Mesodermal cell (in vitro differentiated cells): ENCODE data around the gene PWWP2B.

Experiments used
- H3K27ac ChIP-seq: 2 replicates; pipeline ENCODE4 v1.7.0; 2013; ENCODE audit warnings: mild to moderate bottlenecking, low read depth, low read length, moderate library complexity; ENCODE audit not compliant: severe bottlenecking
- H3K36me3 ChIP-seq: 2 replicates; pipeline ENCODE4 v1.7.1; 2013; ENCODE audit warnings: mild to moderate bottlenecking, low read length, moderate library complexity; ENCODE audit not compliant: control insufficient read depth, insufficient read depth
- H3K4me1 ChIP-seq: one replicate; pipeline ENCODE4 v1.7.1; 2013; ENCODE audit warnings: mild to moderate bottlenecking, low read length; ENCODE audit not compliant: insufficient read depth, control insufficient read depth, poor library complexity, severe bottlenecking
- H3K4me3 ChIP-seq: 2 replicates; pipeline ENCODE4 v1.7.0; 2013; ENCODE audit warnings: low read length, control low read depth, mild to moderate bottlenecking; ENCODE audit not compliant: insufficient read depth, poor library complexity, severe bottlenecking; ENCODE audit errors: extremely low read depth
- H3K9me3 ChIP-seq: 2 replicates; pipeline ENCODE4 v1.7.1; 2013; ENCODE audit warnings: mild to moderate bottlenecking, low read length, moderate library complexity; ENCODE audit not compliant: control insufficient read depth
- WGBS, 2 experiments: methylation state at CpG; one replicate each; pipeline ENCODE4 v1.1.5; 2013; ENCODE audit warnings: missing lambda C conversion rate in 2 of 2; ENCODE audit not compliant: insufficient coverage in 2 of 2; 5-methylcytosine and 5-hydroxymethylcytosine counted together

PWWP2B gene

DNA sequence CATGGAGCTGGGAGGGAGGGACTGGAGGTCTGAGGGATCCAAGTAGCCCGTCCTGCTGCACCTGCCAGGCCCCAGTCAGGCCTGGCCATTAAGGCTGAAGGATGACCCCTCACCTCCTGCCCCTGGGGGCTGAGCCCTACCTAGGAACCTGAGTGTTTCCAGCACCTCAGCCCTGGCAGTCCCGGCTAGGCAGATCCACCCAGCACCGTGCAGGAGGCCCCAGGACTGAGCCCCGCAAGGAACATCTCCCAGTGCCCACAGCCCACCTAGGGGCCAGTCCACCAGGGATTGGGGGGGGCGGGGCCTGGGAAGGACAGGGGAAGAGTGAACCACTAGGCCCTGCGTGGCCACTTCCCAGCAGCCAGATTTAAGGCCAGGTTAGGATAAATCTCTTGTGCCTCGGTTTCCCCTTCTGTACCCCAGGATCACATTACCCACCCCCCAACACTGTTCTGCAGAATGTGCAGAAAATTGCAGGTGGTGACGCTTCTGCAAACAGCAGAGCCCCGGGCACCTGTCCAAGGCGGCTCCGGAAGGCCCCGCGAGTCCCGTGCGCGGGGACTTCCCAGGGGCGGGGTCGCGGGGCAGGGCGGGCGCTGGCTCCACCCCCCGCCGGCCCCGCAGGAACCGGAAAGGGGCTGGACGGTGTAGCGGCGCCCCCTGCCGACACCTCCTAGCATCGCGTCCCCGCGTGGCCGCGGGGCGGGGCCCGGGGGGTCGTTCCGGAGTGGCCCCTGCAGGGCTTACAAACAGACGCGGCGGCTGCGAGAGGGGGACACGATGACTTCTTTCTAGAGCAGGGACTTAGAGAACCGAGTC lies 55.9 kb downstream of the PWWP2B start:
- H3K4me3 ChIP-seq, result peak overlapping the region; percentile 5
- no peaks in the 10 kb centered on the region for H3K36me3 ChIP-seq
- WGBS, 2 experiments, result 4 to 10% methylated on average over 39 to 42 of the region's 45 CpGs
- H3K4me1 ChIP-seq, result peaks cover 6% of the 10 kb centered on the region
- H3K27ac ChIP-seq, result no peak overlapping the region
- no peaks in the 10 kb centered on the region for H3K9me3 ChIP-seq

DNA sequence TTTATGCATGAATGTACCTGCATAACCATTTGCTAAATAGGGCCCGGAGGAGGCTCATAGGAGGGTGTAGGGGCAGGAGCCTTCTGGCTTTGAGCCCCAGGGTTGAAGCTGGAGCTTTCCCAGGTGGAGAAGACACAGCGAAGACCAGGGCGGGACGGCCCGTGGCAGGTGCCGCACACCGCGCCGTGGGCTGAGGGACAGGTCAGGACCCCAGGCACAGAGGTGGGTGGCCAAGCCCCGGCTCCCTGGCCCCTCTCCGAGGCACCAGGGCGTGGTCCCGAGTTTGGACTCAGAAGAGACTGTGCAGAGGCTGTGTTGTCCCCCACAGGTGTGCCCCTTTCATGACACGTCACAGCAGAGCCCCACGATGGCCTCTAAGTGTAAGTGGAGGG lies 56.5 kb downstream of the PWWP2B start:
- 71 to 75% methylated on average over 14 to 15 of the region's 15 CpGs for WGBS, 2 experiments
- peaks cover 3% of the 10 kb centered on the region for H3K4me1 ChIP-seq
- H3K9me3 ChIP-seq, result no peaks in the 10 kb centered on the region
- H3K36me3 ChIP-seq, result no peaks in the 10 kb centered on the region
- no peak overlapping the region for H3K4me3 ChIP-seq
- H3K27ac ChIP-seq, result no peak overlapping the region

DNA sequence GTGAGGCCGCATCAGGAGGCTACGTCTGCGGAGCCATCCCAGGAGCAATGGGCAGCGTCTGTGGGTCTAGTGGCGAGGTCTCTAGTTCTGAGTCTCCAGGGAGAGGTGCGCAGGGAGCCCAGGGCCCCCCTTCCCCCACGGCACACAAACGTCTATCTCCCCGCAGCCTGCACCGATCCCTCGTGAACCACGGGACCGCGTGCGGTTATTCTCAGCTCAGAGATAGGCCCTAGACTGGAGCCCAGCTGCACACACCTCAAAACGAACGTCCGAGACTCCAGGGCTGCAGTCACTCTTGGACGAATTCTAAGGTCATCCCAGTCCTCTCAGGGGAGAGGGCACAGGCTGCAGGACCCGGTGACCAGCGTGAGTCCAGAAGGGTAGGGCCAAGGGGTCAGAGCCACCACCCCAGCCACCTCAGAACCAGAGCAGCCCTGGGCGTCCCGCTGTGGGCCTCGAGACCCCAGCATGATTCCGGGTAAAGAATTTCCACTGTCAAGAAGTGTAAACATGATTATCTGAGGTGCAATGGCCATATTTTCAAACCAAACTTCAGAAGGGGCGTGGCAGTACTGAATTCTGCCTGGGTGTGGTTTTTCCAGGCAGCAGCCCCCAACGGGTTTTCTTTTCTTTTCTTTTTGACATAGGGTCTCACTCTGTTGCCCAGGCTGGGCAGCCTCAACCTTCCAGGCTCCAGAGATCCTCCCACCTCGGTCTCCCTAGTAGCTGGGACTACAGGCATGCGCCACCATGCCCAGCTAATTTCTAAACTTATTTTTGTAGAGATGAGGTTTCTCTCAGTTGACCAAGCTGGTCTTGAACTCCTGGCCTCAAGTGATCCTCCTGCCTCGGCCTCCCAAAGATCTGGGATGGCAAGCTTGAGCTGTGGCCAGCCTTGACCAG lies 57.5 kb downstream of the PWWP2B start:
- H3K36me3 ChIP-seq, result no peaks in the 10 kb centered on the region
- H3K9me3 ChIP-seq, result no peaks in the 10 kb centered on the region
- no peak overlapping the region for H3K4me3 ChIP-seq
- no peak overlapping the region for H3K27ac ChIP-seq
- peaks cover 3% of the 10 kb centered on the region for H3K4me1 ChIP-seq
- WGBS, 2 experiments, result 91% methylated on average over 24 to 28 of the region's 30 CpGs

DNA sequence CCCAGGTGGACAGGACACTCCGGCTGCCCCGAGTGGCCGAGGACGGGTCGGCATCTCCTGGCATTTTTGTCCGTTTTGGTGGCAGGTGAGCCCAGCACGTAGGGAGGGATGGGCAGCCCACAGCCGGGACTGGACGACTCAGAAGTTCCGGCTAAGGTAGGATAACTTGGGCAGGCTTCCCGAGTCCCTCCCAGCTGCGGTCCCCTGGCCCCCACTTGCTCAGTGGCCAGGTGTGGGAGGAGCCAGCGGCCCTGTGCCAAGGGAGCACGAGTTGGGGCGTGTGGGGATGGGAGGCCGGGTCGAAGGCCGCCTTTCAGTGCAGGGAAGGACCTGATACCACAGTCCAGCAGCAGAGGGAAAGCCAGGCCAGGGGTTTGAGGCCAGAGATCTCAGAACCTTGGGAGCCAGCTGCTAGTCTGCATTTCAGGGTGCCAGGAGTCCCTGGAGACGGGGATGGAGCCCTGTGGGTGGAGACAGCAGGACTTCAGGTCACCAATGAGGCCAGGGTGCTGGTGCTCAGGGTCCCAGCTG lies 58.5 kb downstream of the PWWP2B start:
- no peak overlapping the region for H3K4me3 ChIP-seq
- H3K27ac ChIP-seq, result no peak overlapping the region
- H3K9me3 ChIP-seq, result no peaks in the 10 kb centered on the region
- H3K4me1 ChIP-seq, result peaks cover 3% of the 10 kb centered on the region
- 83 to 94% methylated on average over 16 to 19 of the region's 19 CpGs for WGBS, 2 experiments
- H3K36me3 ChIP-seq, result no peaks in the 10 kb centered on the region

DNA sequence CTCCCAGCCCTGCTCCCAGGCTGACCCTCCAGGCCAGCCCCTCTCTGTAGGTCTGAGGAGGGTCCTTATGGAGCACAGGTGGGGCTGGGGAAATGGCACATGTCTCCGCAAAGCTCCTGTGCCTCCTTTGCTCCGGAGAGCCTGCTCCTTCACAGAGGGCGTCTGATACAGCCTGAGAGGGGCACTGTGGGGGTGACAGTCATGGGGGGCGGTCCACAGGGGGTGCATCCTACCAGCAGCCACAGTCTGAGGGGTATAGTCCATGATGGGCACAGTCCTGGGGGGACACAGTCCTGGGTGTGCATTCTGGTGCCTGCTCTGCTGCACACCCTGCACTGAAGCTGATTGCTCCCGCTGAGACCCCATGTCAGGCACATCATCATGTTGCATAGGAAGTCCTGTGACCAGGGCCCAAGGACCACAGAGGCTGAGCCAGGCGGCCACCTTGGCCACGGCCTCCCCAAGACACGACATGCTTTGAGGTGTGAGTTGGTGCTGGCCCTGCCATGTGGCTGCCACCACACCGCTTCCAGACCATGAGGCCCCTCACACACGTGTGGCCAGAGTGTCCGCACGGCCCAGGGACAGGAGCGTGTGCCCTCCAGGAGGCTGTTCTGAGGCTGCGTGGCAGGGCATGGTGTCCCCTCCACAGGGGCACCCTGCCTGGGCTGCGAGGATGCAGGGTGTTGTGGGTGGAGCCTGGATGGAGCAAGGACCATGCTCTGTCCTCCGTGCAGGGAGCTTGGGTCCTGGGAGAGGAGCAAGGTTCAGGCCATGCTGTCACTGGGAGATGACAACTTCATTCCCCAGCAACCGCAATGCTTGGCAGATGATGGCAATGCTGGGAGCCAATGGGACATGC lies 59.2 kb downstream of the PWWP2B start:
- Histone ChIP-seq H3K27ac (no peak overlapping the region), H3K4me1 (no peaks in the 10 kb centered on the region), H3K9me3 (no peaks in the 10 kb centered on the region), H3K36me3 (no peaks in the 10 kb centered on the region), H3K4me3 (no peak overlapping the region)
- 86 to 92% methylated on average over 13 to 17 of the region's 17 CpGs for WGBS, 2 experiments

DNA sequence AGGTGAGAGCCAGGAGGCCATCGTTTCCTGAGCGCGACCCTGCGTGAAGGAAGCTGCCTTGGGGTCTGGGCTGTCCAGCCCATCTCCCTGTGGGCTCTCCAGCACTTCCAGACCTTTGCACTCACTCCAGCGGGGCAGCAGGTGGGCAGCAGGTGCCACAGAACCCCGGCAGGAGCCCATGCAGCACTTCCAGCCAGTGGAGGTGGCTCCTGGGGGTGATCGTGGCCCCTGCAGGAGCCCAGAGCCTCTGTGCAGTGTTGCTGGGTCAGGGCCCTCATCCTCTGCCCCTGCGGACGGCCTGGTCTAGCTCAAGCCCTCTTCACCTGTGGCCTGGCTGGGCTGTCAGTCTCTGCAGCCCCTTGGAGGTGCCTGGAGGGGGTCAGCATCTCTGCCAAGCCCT lies 59.9 kb downstream of the PWWP2B start:
- Histone ChIP-seq H3K4me3 (no peak overlapping the region), H3K36me3 (no peaks in the 10 kb centered on the region), H3K9me3 (no peaks in the 10 kb centered on the region), H3K27ac (no peak overlapping the region), H3K4me1 (no peaks in the 10 kb centered on the region)
- WGBS, 2 experiments, result 91 to 92% methylated on average over 9 of the region's 9 CpGs

DNA sequence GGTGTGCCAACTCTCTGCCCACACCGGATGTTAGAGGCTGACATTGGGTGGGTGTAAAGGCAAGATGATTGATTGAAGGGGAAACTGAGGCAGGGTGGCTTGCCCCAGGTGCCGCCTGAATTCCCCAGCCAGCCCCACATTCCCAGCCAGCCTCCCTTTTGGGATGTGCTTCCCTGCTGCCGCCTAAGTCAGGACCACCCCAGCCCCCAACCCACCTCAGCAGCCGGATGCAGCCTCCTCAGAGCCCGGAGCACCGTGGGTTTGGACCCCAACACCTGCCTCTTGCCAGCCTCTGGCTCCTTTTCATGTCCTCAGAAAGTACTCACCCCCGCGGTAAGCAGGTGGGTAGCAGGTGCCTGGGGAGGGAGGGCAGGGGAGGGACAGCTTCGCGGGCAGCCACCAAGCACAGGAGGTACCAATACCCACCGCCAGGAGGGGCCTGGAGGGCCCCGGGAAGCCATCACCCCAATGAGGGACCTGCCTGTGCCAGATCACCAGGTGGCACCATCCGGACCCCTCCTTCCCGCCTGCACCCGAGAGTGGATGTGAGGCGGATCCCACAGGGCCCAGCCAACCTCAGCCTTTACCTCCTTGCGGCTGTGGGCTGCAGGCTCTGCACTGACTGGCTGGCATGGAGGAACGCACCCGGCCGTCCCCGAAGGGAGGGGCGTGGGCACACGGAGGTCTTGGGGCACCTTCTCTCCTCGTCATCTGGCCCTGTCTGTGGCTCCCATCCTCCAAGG lies 60.5 kb downstream of the PWWP2B start:
- WGBS, 2 experiments, result 82 to 87% methylated on average over 13 to 17 of the region's 24 CpGs
- Histone ChIP-seq H3K27ac (no peak overlapping the region), H3K4me3 (no peak overlapping the region), H3K4me1 (no peaks in the 10 kb centered on the region), H3K9me3 (no peaks in the 10 kb centered on the region), H3K36me3 (no peaks in the 10 kb centered on the region)

DNA sequence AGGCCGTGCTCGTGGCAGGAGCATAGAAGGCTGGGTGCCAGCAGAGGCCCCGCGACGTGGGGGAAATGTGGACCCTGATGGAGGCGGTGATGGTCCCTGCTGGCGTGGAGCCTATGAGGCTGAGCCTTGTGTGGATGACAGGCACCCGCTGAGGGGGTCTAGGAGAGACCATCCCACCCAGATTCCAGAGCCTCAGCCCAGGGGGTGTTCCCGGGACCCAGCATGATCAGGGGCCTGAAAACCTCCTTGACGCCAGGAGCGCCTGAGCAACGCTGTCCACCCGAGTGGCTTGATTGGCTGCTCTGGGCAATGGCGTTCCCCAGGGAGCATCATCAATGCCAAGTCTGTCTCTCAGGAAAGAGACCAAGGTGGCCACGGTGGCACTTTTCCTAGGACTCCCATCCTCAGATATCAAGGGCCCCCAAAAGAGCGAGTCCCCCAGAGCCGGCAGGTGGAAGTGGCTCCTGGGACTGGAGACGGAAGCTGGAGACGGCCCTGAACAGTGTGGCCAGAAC lies 61.1 kb downstream of the PWWP2B start:
- no peak overlapping the region for H3K4me3 ChIP-seq
- no peaks in the 10 kb centered on the region for H3K4me1 ChIP-seq
- no peak overlapping the region for H3K27ac ChIP-seq
- H3K9me3 ChIP-seq, result no peaks in the 10 kb centered on the region
- 62 to 71% methylated on average over 18 to 19 of the region's 19 CpGs for WGBS, 2 experiments
- no peaks in the 10 kb centered on the region for H3K36me3 ChIP-seq

DNA sequence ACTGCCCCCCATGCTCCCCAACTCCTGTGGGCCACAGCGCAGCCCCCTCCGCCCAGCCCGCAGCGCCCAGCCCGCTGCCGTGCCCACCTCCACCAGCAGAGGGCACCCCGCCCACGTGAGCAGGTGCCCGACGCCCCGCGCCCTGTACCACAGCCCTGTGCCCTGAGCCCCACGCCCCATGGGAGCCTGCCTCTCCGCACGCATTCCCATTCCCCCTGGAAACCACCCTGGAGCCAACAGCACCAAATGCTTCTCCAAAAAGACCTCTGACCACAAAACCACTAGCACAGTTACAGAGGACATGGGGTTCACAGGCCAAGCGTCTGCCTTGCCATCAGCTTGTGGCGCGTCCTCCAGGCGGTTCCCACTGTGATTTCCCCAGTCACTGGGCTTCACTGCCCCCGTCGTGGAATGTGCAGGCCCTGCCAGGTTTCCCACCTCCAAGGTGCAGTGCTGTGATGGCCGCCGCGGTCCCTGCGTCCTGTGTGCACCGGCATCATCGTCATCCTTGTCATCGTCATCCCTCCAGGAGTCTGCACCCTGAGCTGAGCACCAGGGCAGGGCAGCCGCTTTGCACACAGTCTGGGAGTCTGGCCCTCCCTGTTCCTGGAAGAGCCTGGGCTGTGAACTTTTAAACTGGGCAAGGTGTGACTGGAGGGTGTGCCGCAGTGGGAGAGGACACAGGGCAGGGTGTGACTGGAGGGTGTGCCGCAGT lies 61.7 kb downstream of the PWWP2B start:
- no peak overlapping the region for H3K27ac ChIP-seq

More for the DNA sequence above, 61.7 kb downstream of the PWWP2B start:
- H3K4me3 ChIP-seq, result no peak overlapping the region
- H3K36me3 ChIP-seq, result no peaks in the 10 kb centered on the region
- no peaks in the 10 kb centered on the region for H3K9me3 ChIP-seq
- no peaks in the 10 kb centered on the region for H3K4me1 ChIP-seq
- 48 to 50% methylated on average over 29 to 31 of the region's 31 CpGs for WGBS, 2 experiments
